WTC11 (cell line): ENCODE data around the gene PCED1A. TPM values are rescaled to one million over a fixed set of nuclear protein-coding genes. Genes with fewer than 3 reads are reported as not detected.

ENCODE experiments used
- ATAC-seq: fragments of 200-7000 bp; cut with Tn5 transposase; 2 replicates; pipeline ENCODE4 v1.10.0; 2021; ENCODE audit warnings: mild to moderate bottlenecking, moderate library complexity
- CTCF ChIA-PET: fragments of 300-600 bp; sonication (Branson Sonifier 250); formaldehyde crosslinking; loops from one replicate; lab custom pipeline; 2021; ENCODE audit warnings: antibody characterized with exemption; lab: Charles Lee
- POLR2A ChIA-PET: fragments of 350-600 bp; sonication (Branson Sonifier 250); formaldehyde crosslinking; loops from one replicate; lab custom pipeline; 2021; ENCODE audit warnings: antibody characterized with exemption; lab: Charles Lee
- DNase-seq: peaks from one replicate; pipeline ENCODE4 v3.0.0; 2021; ENCODE audit warnings: low spot score
- H3K27ac Mint-ChIP-seq: 2 replicates; pipeline ENCODE4 v1.8.0; 2021; ENCODE audit warnings: mixed read lengths
- H3K27me3 Mint-ChIP-seq: 2 replicates; pipeline ENCODE4 v1.8.0; 2021; ENCODE audit warnings: low read depth, mild to moderate bottlenecking, moderate library complexity, mixed read lengths
- H3K36me3 Mint-ChIP-seq: 2 replicates; pipeline ENCODE4 v1.8.0; 2021; ENCODE audit warnings: mixed read lengths
- H3K4me1 Mint-ChIP-seq: 2 replicates; pipeline ENCODE4 v1.8.0; 2022; ENCODE audit warnings: mixed read lengths
- H3K4me3 Mint-ChIP-seq: 2 replicates; pipeline ENCODE4 v1.8.0; 2021; ENCODE audit warnings: mild to moderate bottlenecking, moderate library complexity, mixed read lengths
- H3K9me3 Mint-ChIP-seq: 2 replicates; pipeline ENCODE4 v1.8.0; 2021; ENCODE audit warnings: mixed read lengths
- CREB1 ChIP-seq: sonication (generic); formaldehyde crosslinking; IDR thresholded peaks from 2 replicates; pipeline ENCODE4 v1.8.0; 2023; ENCODE audit warnings: mild to moderate bottlenecking, missing genetic modification reagents
- CTCF ChIP-seq: fragments of 200-600 bp; IDR thresholded peaks from 2 replicates; pipeline ENCODE4 v1.8.0; 2022; ENCODE audit warnings: antibody characterized with exemption
- ETV6 ChIP-seq: sonication (generic); formaldehyde crosslinking; IDR thresholded peaks from 2 replicates; pipeline ENCODE4 v1.8.1; 2022; ENCODE audit warnings: mild to moderate bottlenecking, missing genetic modification reagents
- FOXP1 ChIP-seq: sonication (generic); formaldehyde crosslinking; IDR thresholded peaks from 2 replicates; pipeline ENCODE4 v1.8.0; 2022; ENCODE audit warnings: missing genetic modification reagents, mild to moderate bottlenecking, moderate library complexity, borderline replicate concordance
- FOXP4 ChIP-seq: sonication (generic); formaldehyde crosslinking; IDR thresholded peaks from 2 replicates; pipeline ENCODE4 v1.8.0; 2022; ENCODE audit warnings: mild to moderate bottlenecking, missing genetic modification reagents
- IRF2 ChIP-seq: sonication (generic); formaldehyde crosslinking; IDR thresholded peaks from 2 replicates; pipeline ENCODE4 v1.8.0; 2022; ENCODE audit warnings: low read depth, missing genetic modification reagents, borderline replicate concordance
- JUN ChIP-seq: sonication (generic); formaldehyde crosslinking; IDR thresholded peaks from 2 replicates; pipeline ENCODE4 v1.8.0; 2023; ENCODE audit warnings: mild to moderate bottlenecking, missing genetic modification reagents
- MAX ChIP-seq: sonication (generic); formaldehyde crosslinking; IDR thresholded peaks from 2 replicates; pipeline ENCODE4 v1.8.0; 2022; ENCODE audit warnings: mild to moderate bottlenecking, missing genetic modification reagents
- NFATC4 ChIP-seq: fragments of 250-450 bp; sonication (Bioruptor Pico); IDR thresholded peaks from 2 replicates; pipeline ENCODE4 v1.9.0; 2021; ENCODE audit warnings: mild to moderate bottlenecking
- NFYB ChIP-seq: sonication (generic); formaldehyde crosslinking; conservative IDR thresholded peaks from 2 replicates; pipeline ENCODE4 v1.8.0; 2022; ENCODE audit warnings: low read depth, missing genetic modification reagents
- NR2C2 ChIP-seq: sonication (generic); formaldehyde crosslinking; IDR thresholded peaks from 2 replicates; pipeline ENCODE4 v1.8.0; 2022; ENCODE audit warnings: mild to moderate bottlenecking, missing genetic modification reagents
- PREB ChIP-seq: sonication (generic); formaldehyde crosslinking; IDR thresholded peaks from 2 replicates; pipeline ENCODE4 v1.8.1; 2022; ENCODE audit warnings: mild to moderate bottlenecking, missing genetic modification reagents, moderate library complexity, borderline replicate concordance
- SMAD3 ChIP-seq: sonication (generic); formaldehyde crosslinking; IDR thresholded peaks from 2 replicates; pipeline ENCODE4 v1.8.0; 2022; ENCODE audit warnings: missing genetic modification reagents, mild to moderate bottlenecking, borderline replicate concordance
- USF1 ChIP-seq: sonication (generic); formaldehyde crosslinking; IDR thresholded peaks from 2 replicates; pipeline ENCODE4 v1.8.0; 2022; ENCODE audit warnings: mild to moderate bottlenecking, missing genetic modification reagents
- USF2 ChIP-seq: sonication (generic); formaldehyde crosslinking; IDR thresholded peaks from 2 replicates; pipeline ENCODE4 v1.8.1; 2023; ENCODE audit warnings: mild to moderate bottlenecking, missing genetic modification reagents, moderate library complexity
- ZNF138 ChIP-seq: sonication (generic); formaldehyde crosslinking; conservative IDR thresholded peaks from 2 replicates; pipeline ENCODE4 v1.8.1; 2022; ENCODE audit warnings: mild to moderate bottlenecking, moderate library complexity, missing genetic modification reagents
- ZNF263 ChIP-seq: sonication (generic); formaldehyde crosslinking; IDR thresholded peaks from 2 replicates; pipeline ENCODE4 v1.8.1; 2022; ENCODE audit warnings: low read depth, mild to moderate bottlenecking, moderate library complexity, missing genetic modification reagents
- ZNF416 ChIP-seq: fragments of 250-450 bp; sonication (Bioruptor Pico); IDR thresholded peaks from 2 replicates; pipeline ENCODE4 v1.9.0; 2021; ENCODE audit warnings: mild to moderate bottlenecking, inconsistent platforms
- total RNA-seq: library from RNA; stranded (reverse); gene quantifications from 3 replicates; pipeline ENCODE4 v1.2.3, GENCODE V29; 2021

PCED1A gene
- total RNA-seq, 1 experiment from 2014 or later: 19.7 TPM

- CTCF ChIA-PET: no interaction called here
- Mint-ChIP-seq H3K27me3 (peaks cover 59% of the 10 kb centered on the region), H3K36me3 (no peaks in the 10 kb centered on the region)
These were observed 14.7 kb downstream of the PCED1A start for GRCh38 chr20:2825761-2826160.

GRCh38 chr20:2822073-2822472 lies 18.4 kb downstream of the PCED1A start:
- ChIA-PET POLR2A (interaction anchor here (1.5 kb wide), 1 partner anchor 12 kb away, joined by 3 read pairs; no protein-coding TSS in a partner anchor), CTCF (interaction anchor here (0.7 to 2.6 kb wide), 7 partner anchors 21 to 134 kb away, joined by 3 to 11 read pairs (median 5); partner anchors contain the start of gene CPXM1)
- DNase-seq: no peak
- Mint-ChIP-seq H3K4me3 (no peak overlapping the region), H3K4me1 (peaks cover 15% of the 10 kb centered on the region), H3K27ac (no peak overlapping the region), H3K9me3 (no peaks in the 10 kb centered on the region), H3K27me3 (peaks cover 65% of the 10 kb centered on the region), H3K36me3 (no peaks in the 10 kb centered on the region)
- TF ChIP-seq FOXP1 (CRISPR knock-in tag) (no peak), CTCF (no peak), JUN (CRISPR knock-in tag) (no peak), CREB1 (CRISPR knock-in tag) (no peak), IRF2 (CRISPR knock-in tag) (no peak), FOXP4 (CRISPR knock-in tag) (no peak), NFYB (CRISPR knock-in tag) (no peak), USF2 (no peak), SMAD3 (CRISPR knock-in tag) (no peak), ZNF263 (CRISPR knock-in tag) (no peak), ZNF138 (CRISPR knock-in tag) (no peak)
- no peak for ATAC-seq

More at GRCh38 chr20:2825761-2826160, 14.7 kb downstream of the PCED1A start:
- Mint-ChIP-seq H3K4me1 (peaks cover 4% of the 10 kb centered on the region), H3K27ac (no peak overlapping the region), H3K4me3 (no peak overlapping the region), H3K9me3 (no peaks in the 10 kb centered on the region)
- no peak for DNase-seq
- TF ChIP-seq PREB (CRISPR knock-in tag): no peak
- TF ChIP-seq NR2C2 (CRISPR knock-in tag): no peak
- no peak for TF ChIP-seq MAX (CRISPR knock-in tag)
- TF ChIP-seq NFATC4: no peak
- TF ChIP-seq FOXP1 (CRISPR knock-in tag): no peak
- TF ChIP-seq USF1 (CRISPR knock-in tag): no peak
- TF ChIP-seq SMAD3 (CRISPR knock-in tag): no peak
- no peak for TF ChIP-seq ETV6
- TF ChIP-seq ZNF416: no peak
- POLR2A ChIA-PET: no interaction called here
- ATAC-seq: no peak
